Astrocyte (in vitro differentiated cells and primary cell): Measurements from ENCODE around the gene CCDC178. TPM values are rescaled to one million over a fixed set of nuclear protein-coding genes. Genes with fewer than 3 reads are reported as not detected.
A peak's percentile ranks its signal among the peaks of the same experiment; 100 is the strongest.

Experiments
- DNase-seq: peaks from one replicate; pipeline ENCODE4 v3.0.0-alpha.2; 2010; ENCODE audit warnings: low read depth
- FAIRE-seq: peaks from 2 replicates; lab custom pipeline; 2011; peaks lifted over from hg19 to GRCh38; lab: Jason Lieb, UNC
- H2AFZ ChIP-seq: 2 replicates; pipeline ENCODE4 v1.6.0; 2012; ENCODE audit warnings: low read depth, low read length, inconsistent platforms
- H3K27ac ChIP-seq: 2 replicates; pipeline ENCODE4 v1.5.1; 2011; ENCODE audit warnings: low read depth, low read length, inconsistent platforms
- H3K27me3 ChIP-seq: 2 replicates; pipeline ENCODE4 v1.6.0; 2011; ENCODE audit warnings: low read length, inconsistent platforms; ENCODE audit not compliant: insufficient read depth
- H3K36me3 ChIP-seq: 2 replicates; pipeline ENCODE4 v1.5.1; 2011; ENCODE audit warnings: low read length, inconsistent platforms; ENCODE audit not compliant: insufficient read depth
- H3K4me1 ChIP-seq: 2 replicates; pipeline ENCODE4 v1.5.1; 2011; ENCODE audit warnings: low read length, inconsistent platforms; ENCODE audit not compliant: insufficient read depth
- H3K4me2 ChIP-seq: 2 replicates; pipeline ENCODE4 v1.6.0; 2012; ENCODE audit warnings: low read length, inconsistent platforms
- H3K4me3 ChIP-seq: 2 replicates; pipeline ENCODE4 v1.5.1; 2011; ENCODE audit warnings: low read depth, mild to moderate bottlenecking, low read length, inconsistent platforms; ENCODE audit not compliant: insufficient read depth
- H3K79me2 ChIP-seq: 2 replicates; pipeline ENCODE4 v1.6.0; 2012; ENCODE audit warnings: mild to moderate bottlenecking, low read length, inconsistent platforms; ENCODE audit not compliant: insufficient read depth
- H3K9ac ChIP-seq: 2 replicates; pipeline ENCODE4 v1.6.0; 2012; ENCODE audit warnings: mild to moderate bottlenecking, low read length, inconsistent platforms
- H3K9me3 ChIP-seq: 2 replicates; pipeline ENCODE4 v1.5.1; 2012; ENCODE audit warnings: low read depth, mild to moderate bottlenecking, low read length, inconsistent platforms; ENCODE audit not compliant: insufficient read depth
- H4K20me1 ChIP-seq: 2 replicates; pipeline ENCODE4 v1.6.0; 2012; ENCODE audit warnings: low read length, inconsistent platforms; ENCODE audit not compliant: insufficient read depth
- H3K27ac Mint-ChIP-seq: one replicate; pipeline ENCODE4 v1.8.0; 2021; ENCODE audit warnings: mild to moderate bottlenecking, mixed read lengths; ENCODE audit not compliant: unreplicated experiment
- H3K27me3 Mint-ChIP-seq: one replicate; pipeline ENCODE4 v1.8.0; 2021; ENCODE audit warnings: low read depth, mixed read lengths; ENCODE audit not compliant: unreplicated experiment
- H3K36me3 Mint-ChIP-seq: one replicate; pipeline ENCODE4 v1.8.0; 2021; ENCODE audit warnings: low read depth, mixed read lengths; ENCODE audit not compliant: unreplicated experiment
- H3K4me1 Mint-ChIP-seq: one replicate; pipeline ENCODE4 v1.8.0; 2021; ENCODE audit warnings: low read depth, mixed read lengths; ENCODE audit not compliant: unreplicated experiment
- H3K4me3 Mint-ChIP-seq: one replicate; pipeline ENCODE4 v1.8.0; 2021; ENCODE audit warnings: mild to moderate bottlenecking, moderate library complexity, mixed read lengths; ENCODE audit not compliant: unreplicated experiment
- H3K9me3 Mint-ChIP-seq: one replicate; pipeline ENCODE4 v1.8.0; 2021; ENCODE audit warnings: mild to moderate bottlenecking, mixed read lengths; ENCODE audit not compliant: unreplicated experiment
- CTCF ChIP-seq: IDR thresholded peaks from 2 replicates; pipeline ENCODE4 v1.5.1; 2011; ENCODE audit warnings: low read depth, mild to moderate bottlenecking, inconsistent platforms, low read length, moderate library complexity; ENCODE audit not compliant: insufficient read depth
- EZH2 ChIP-seq: IDR thresholded peaks from 2 replicates; pipeline ENCODE4 v1.6.1; 2012; ENCODE audit warnings: mild to moderate bottlenecking, low read length, inconsistent platforms; ENCODE audit not compliant: insufficient read depth
- total RNA-seq: library from RNA; stranded (reverse); gene quantifications from 2 replicates; pipeline ENCODE4 v1.2.1, GENCODE V29; 2021

The CCDC178 gene
- total RNA-seq, 1 donor from 2014 or later = 0.30 TPM

DNA sequence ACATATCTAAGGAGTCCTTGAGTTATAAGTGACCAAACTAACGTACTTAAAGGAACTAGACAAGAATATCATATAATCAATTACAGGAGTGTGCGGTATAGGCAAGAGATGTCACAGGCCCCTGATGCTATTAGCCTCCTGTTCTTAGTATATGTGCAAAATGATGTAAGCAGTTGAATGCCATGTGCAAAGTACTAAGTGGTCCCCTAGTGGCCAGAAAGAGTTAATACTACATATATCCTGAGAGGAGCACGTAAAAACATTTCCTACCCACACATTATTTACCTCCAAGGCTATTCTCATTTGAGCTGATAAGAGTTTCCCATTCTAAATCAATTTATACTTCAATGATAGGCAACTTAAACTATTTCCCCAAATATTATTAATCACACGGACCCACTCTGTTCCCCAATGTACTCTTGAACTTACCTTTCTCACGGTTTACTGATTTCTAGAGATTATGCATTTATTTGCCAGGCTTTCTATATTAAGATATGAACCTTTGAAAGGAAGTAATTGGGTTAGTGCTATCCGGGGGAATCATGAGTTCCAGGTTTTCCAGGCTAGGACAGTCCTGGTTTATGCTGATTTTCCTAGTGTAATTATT is 509.7 kb downstream of the CCDC178 start:
- H3K27me3 ChIP-seq = no peaks in the 10 kb centered on the region
- no peak overlapping the region for H3K4me3 Mint-ChIP-seq
- no peaks in the 10 kb centered on the region for H3K36me3 Mint-ChIP-seq
- no peaks in the 10 kb centered on the region for H3K9me3 Mint-ChIP-seq
- H3K9ac ChIP-seq = no peak overlapping the region
- H3K9me3 ChIP-seq = no peaks in the 10 kb centered on the region
- H3K36me3 ChIP-seq = no peaks in the 10 kb centered on the region
- H3K79me2 ChIP-seq = no peaks in the 10 kb centered on the region
- no peak overlapping the region for H3K27ac ChIP-seq
- TF ChIP-seq CTCF (peak; percentile 70), EZH2 (no peak)
- H2AFZ ChIP-seq = no peak overlapping the region
- DNase-seq (peak; percentile 52), FAIRE-seq (no peak)
- H3K4me1 ChIP-seq = no peaks in the 10 kb centered on the region
- H3K4me2 ChIP-seq = no peak overlapping the region
- no peaks in the 10 kb centered on the region for H4K20me1 ChIP-seq
- no peak overlapping the region for H3K4me3 ChIP-seq
- no peaks in the 10 kb centered on the region for H3K4me1 Mint-ChIP-seq
- H3K27me3 Mint-ChIP-seq = no peaks in the 10 kb centered on the region
- H3K27ac Mint-ChIP-seq = no peak overlapping the region

DNA sequence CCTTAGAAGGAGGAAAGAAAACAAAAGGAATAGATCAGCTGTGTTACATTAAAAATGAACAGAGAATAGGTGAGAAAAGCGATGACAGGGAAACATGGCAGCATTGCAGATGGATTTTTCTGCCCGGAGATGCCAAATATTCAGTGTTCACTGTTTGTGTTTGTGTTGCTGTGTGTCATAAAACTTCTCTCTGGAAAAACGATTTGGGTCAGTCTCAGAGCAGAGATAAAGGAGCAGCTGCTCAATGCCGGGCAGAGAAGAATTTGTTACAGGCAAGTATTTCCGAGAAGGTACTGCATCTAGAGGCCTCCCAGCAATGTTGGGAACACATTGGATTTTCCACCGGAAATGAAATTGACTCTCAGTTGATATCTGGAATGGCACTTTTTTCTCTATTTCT is 511.3 kb downstream of the CCDC178 start:
- no peaks in the 10 kb centered on the region for H3K4me1 ChIP-seq
- H3K9me3 ChIP-seq = no peaks in the 10 kb centered on the region
- Mint-ChIP-seq H3K27me3 (no peaks in the 10 kb centered on the region), H3K4me3 (no peak overlapping the region), H3K36me3 (no peaks in the 10 kb centered on the region), H3K27ac (no peak overlapping the region), H3K4me1 (no peaks in the 10 kb centered on the region), H3K9me3 (no peaks in the 10 kb centered on the region)
- no peaks in the 10 kb centered on the region for H3K27me3 ChIP-seq
- no peak overlapping the region for H3K9ac ChIP-seq
- no peak overlapping the region for H2AFZ ChIP-seq
- no peaks in the 10 kb centered on the region for H3K36me3 ChIP-seq
- no peaks in the 10 kb centered on the region for H4K20me1 ChIP-seq
- no peak for TF ChIP-seq EZH2
- no peak for TF ChIP-seq CTCF
- FAIRE-seq (no peak), DNase-seq (no peak)
- no peaks in the 10 kb centered on the region for H3K79me2 ChIP-seq
- H3K4me3 ChIP-seq = no peak overlapping the region
- no peak overlapping the region for H3K27ac ChIP-seq
- H3K4me2 ChIP-seq = no peak overlapping the region

- DNase-seq (peak; percentile 82), FAIRE-seq (no peak)
- H3K27me3 ChIP-seq = no peaks in the 10 kb centered on the region
- H3K27me3 Mint-ChIP-seq = no peaks in the 10 kb centered on the region
- no peaks in the 10 kb centered on the region for H3K9me3 ChIP-seq
- no peaks in the 10 kb centered on the region for H3K36me3 ChIP-seq
- H3K4me1 Mint-ChIP-seq = peaks cover 30% of the 10 kb centered on the region
- no peak overlapping the region for H3K4me3 Mint-ChIP-seq
- no peaks in the 10 kb centered on the region for H3K36me3 Mint-ChIP-seq
- no peak overlapping the region for H3K9ac ChIP-seq
- TF ChIP-seq EZH2 (no peak), CTCF (no peak)
- H2AFZ ChIP-seq = no peak overlapping the region
- no peak overlapping the region for H3K4me2 ChIP-seq
- H3K27ac ChIP-seq = peak overlapping the region; percentile 18
- peak overlapping the region; percentile 97 for H3K27ac Mint-ChIP-seq
- no peaks in the 10 kb centered on the region for H4K20me1 ChIP-seq
- H3K79me2 ChIP-seq = no peaks in the 10 kb centered on the region
- peaks cover 14% of the 10 kb centered on the region for H3K4me1 ChIP-seq
- no peak overlapping the region for H3K4me3 ChIP-seq
- H3K9me3 Mint-ChIP-seq = no peaks in the 10 kb centered on the region
Measured at GRCh38 chr18:32922951-32923430, 517.5 kb downstream of the CCDC178 start.
